HEK293T (cell line): ENCODE measurements around the gene USP9X.

Source experiments
- ARNT ChIP-seq: fragments of 450-650 bp; IDR thresholded peaks from 2 replicates; pipeline ENCODE4 v1.6.1; 2017; ENCODE audit warnings: mild to moderate bottlenecking
- FOXA1 ChIP-seq: fragments of 450-650 bp; IDR thresholded peaks from 2 replicates; pipeline ENCODE4 v1.6.1; 2016; ENCODE audit warnings: mild to moderate bottlenecking
- LEF1 ChIP-seq: fragments of 450-650 bp; IDR thresholded peaks from 2 replicates; pipeline ENCODE4 v1.6.1; 2017; ENCODE audit warnings: mild to moderate bottlenecking, borderline replicate concordance
- SP1 ChIP-seq: fragments of 450-650 bp; IDR thresholded peaks from 2 replicates; pipeline ENCODE4 v1.6.1; 2017
- SUZ12 ChIP-seq: fragments of 450-650 bp; IDR thresholded peaks from 2 replicates; pipeline ENCODE4 v1.6.1; 2016; ENCODE audit warnings: mild to moderate bottlenecking
- TARDBP ChIP-seq: fragments of 450-650 bp; IDR thresholded peaks from 2 replicates; pipeline ENCODE4 v1.6.1; 2016
- ZNF384 ChIP-seq: fragments of 450-650 bp; IDR thresholded peaks from 2 replicates; pipeline ENCODE4 v1.6.1; 2016

- no peak for TF ChIP-seq SP1
- no peak for TF ChIP-seq LEF1
- TF ChIP-seq FOXA1: no peak
- no peak for TF ChIP-seq ZNF384
- no peak for TF ChIP-seq SUZ12
- TF ChIP-seq TARDBP: no peak
- TF ChIP-seq ARNT: no peak
These were observed 160.4 kb downstream of the USP9X start for GRCh38 chrX:41245641-41246040.
